LNCaP clone FGC (cell line): ENCODE data around the gene VPS16.

Source experiments
- DNase-seq: peaks from one replicate; pipeline ENCODE4 v3.0.0-alpha.2; 2011; ENCODE audit warnings: low read depth
- H3K4me3 ChIP-seq: 2 replicates; pipeline ENCODE4 v1.5.1; 2011; ENCODE audit warnings: mild to moderate bottlenecking, low read depth, low read length, control low read depth
- TF ChIP-seq, protein P1 (sequence below): IDR thresholded peaks from 2 replicates; pipeline ENCODE4 v1.5.1; 2012; ENCODE audit warnings: mild to moderate bottlenecking; ENCODE audit not compliant: control insufficient read depth, insufficient read depth; ENCODE audit errors: extremely low read depth

VPS16 gene

DNA sequence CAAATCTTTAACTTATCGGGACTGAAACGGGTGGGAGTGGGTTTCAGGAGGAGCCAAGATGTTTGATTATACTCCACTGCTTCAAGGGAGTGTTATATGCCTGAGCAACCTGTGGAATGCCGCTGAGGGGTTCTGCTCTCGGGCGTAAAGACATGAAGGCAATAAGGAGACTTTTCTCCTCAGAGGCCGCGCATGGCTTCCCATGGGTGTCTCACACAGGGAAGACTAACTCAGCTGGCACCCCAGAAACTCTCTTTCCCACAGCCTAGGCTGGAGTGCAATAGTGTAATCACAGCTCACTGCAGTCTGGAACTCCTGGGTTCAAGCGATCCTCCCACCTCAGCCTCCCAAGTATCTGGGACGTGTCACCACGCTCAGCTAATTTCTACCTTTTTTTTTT is 30.9 kb upstream of the VPS16 start:
- DNase-seq, result no peak
- no peak overlapping the region for H3K4me3 ChIP-seq

GRCh38 chr20:2812189-2812588 is 28.4 kb upstream of the VPS16 start:
- no peak for DNase-seq
- TF ChIP-seq, protein P1, sequence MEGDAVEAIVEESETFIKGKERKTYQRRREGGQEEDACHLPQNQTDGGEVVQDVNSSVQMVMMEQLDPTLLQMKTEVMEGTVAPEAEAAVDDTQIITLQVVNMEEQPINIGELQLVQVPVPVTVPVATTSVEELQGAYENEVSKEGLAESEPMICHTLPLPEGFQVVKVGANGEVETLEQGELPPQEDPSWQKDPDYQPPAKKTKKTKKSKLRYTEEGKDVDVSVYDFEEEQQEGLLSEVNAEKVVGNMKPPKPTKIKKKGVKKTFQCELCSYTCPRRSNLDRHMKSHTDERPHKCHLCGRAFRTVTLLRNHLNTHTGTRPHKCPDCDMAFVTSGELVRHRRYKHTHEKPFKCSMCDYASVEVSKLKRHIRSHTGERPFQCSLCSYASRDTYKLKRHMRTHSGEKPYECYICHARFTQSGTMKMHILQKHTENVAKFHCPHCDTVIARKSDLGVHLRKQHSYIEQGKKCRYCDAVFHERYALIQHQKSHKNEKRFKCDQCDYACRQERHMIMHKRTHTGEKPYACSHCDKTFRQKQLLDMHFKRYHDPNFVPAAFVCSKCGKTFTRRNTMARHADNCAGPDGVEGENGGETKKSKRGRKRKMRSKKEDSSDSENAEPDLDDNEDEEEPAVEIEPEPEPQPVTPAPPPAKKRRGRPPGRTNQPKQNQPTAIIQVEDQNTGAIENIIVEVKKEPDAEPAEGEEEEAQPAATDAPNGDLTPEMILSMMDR, result no peak
- H3K4me3 ChIP-seq, result no peak overlapping the region

More for the DNA sequence above, 30.9 kb upstream of the VPS16 start:
- TF ChIP-seq, protein P1, result no peak

GRCh38 chr20:2814076-2814475 is 26.5 kb upstream of the VPS16 start:
- no peak overlapping the region for H3K4me3 ChIP-seq
- TF ChIP-seq, protein P1, result no peak
- no peak for DNase-seq

DNA sequence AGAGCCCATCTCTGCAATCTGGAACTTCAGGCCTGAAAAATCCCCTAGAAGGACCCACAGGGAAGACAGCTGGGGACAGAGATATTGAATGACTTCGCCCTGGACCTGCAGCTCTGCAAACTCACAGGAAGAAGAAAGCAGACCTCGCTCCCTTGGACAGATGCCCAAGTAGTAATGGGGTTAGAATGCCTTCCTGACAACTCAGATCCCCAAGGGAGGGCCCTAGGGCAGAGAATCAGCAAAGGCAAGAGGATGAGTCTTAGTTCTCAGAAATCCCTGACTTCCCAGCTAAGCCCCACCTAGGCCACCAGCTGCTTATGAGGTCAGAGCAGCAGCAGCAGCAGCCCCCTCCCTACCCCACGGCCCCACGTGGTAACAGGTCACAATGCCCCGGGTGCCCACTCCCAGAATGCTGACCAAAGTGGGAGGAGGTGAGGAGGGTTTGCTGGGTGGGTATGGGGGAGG is 25.9 kb upstream of the VPS16 start, which contains the start of gene C20orf141:
TSS of gene C20orf141 (plus strand) at position 401 of the 465 bp plus-strand sequence. CDS start 198 bp downstream, outside the sequence.
- DNase-seq, result no peak
- H3K4me3 ChIP-seq, result no peak within 1 kb of the TSS
- TF ChIP-seq, protein P1, result no peak

DNA sequence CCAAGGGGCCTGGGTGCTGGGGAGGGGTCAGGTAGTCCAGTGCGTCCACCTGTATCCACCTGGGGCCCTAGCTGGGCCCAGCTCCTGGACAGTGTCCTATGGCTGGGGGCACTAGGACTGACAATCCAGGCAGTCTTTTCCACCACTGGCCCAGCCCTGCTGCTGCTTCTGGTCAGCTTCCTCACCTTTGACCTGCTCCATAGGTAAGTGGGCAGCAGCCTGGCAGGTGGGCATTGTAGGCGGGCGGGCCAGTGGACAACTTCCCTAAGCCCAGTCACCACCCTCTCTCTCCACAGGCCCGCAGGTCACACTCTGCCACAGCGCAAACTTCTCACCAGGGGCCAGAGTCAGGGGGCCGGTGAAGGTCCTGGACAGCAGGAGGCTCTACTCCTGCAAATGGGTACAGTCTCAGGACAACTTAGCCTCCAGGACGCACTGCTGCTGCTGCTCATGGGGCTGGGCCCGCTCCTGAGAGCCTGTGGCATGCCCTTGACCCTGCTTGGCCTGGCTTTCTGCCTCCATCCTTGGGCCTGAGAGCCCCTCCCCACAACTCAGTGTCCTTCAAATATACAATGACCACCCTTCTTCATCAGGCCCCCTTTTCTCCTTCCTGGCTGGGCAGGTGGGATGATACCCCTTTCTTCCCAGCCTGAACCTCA is 25.2 kb upstream of the VPS16 start:
- TF ChIP-seq, protein P1, result no peak
- H3K4me3 ChIP-seq, result no peak overlapping the region
- DNase-seq, result no peak

- TF ChIP-seq, protein P1, result no peak
- DNase-seq, result no peak
- no peak within 1 kb of the TSS for H3K4me3 ChIP-seq
These were observed 24.4 kb upstream of the VPS16 start, which contains the start of gene TMEM239 for GRCh38 chr20:2816030-2816582. Gene TMEM239, plus strand, starts transcription at chr20:2816364. Its CDS starts 191 bp downstream, at chr20:2816555.
